Adrenal gland (tissue), 12 donors: Measurements from ENCODE around the gene PRM2. TPM values are rescaled to one million over a fixed set of nuclear protein-coding genes. Genes with fewer than 3 reads are reported as not detected.

Experiments
- DNase-seq, 7 donors: peaks; one replicate each; pipeline ENCODE4 v3.0.0-alpha.2; 2019 to 2020
- H3K27ac ChIP-seq, 5 donors: fragments of 200-600 bp; sonication (generic) in 4 of 5; 1 replicate in 3 of 5; 2 replicates in 2 of 5; pipeline versions ENCODE4 v1.5.1 to v1.8.0; 2016 to 2020; ENCODE audit warnings: mild to moderate bottlenecking in 1 of 5
- H3K27me3 ChIP-seq: fragments of 200-600 bp; 2 replicates; pipeline ENCODE4 v1.8.0; 2021
- H3K36me3 ChIP-seq, 2 donors: fragments of 200-600 bp; replicated peaks in 1 of 2; 1 replicate in 1 of 2; 2 replicates in 1 of 2; pipeline versions ENCODE4 v1.5.1 to v1.8.0; 2018 to 2022
- H3K4me1 ChIP-seq, 2 donors: fragments of 200-600 bp; replicated peaks in 1 of 2; 1 replicate in 1 of 2; 2 replicates in 1 of 2; pipeline versions ENCODE4 v1.5.1 to v1.8.0; 2018 to 2021
- H3K4me3 ChIP-seq, 4 donors: fragments of 200-600 bp; sonication (generic) in 3 of 4; one replicate each; pipeline ENCODE4 v1.5.1; 2016 to 2018
- H3K9me3 ChIP-seq, 3 donors: fragments of 200-600 bp; sonication (generic) in 1 of 3; replicated peaks in 1 of 3; 1 replicate in 2 of 3; 2 replicates in 1 of 3; pipeline versions ENCODE4 v1.5.1 to v1.8.0; 2016 to 2021
- CTCF ChIP-seq, 6 experiments: fragments of 450-650 bp in 4 of 6; fragments of 200-600 bp in 2 of 6; sonication (generic) in 1 of 6; IDR thresholded peaks; 1 replicate in 5 of 6; 2 replicates in 1 of 6; pipeline versions ENCODE4 v1.5.1 to v1.8.0; 2016 to 2021; ENCODE audit warnings: antibody characterized with exemption in 6 of 6, mild to moderate bottlenecking in 2 of 6, moderate library complexity in 1 of 6
- POLR2A ChIP-seq, 2 donors: fragments of 450-650 bp; IDR thresholded peaks; one replicate each; pipeline ENCODE4 v1.6.1; 2017; ENCODE audit warnings: antibody characterized with exemption in 2 of 2, mild to moderate bottlenecking in 2 of 2, moderate library complexity in 1 of 2
- WGBS, 4 donors: extraction: QIAGEN DNeasy Blood & Tissue Kit in 2 of 4; methylation state at CpG; one replicate each; pipeline versions ENCODE4 v1.1.5 to v1.1.7; 2013 to 2017; 5-methylcytosine and 5-hydroxymethylcytosine counted together
- intact Hi-C, 2 donors: fragments of 100-400 bp; cut with DNase I; formaldehyde crosslinking; loops; one replicate each; pipeline versions ENCODE4 v1.14.1 to v1.15.0; 2022 to 2023
- polyA plus RNA-seq, 3 donors: library from polyadenylated mRNA; stranded (reverse); fragments of 200-250 nt in 2 of 3; fragments of 350-450 nt in 1 of 3; fragmentation: Illumina TruSeq in 1 of 3; extraction: RNeasy Lipid Tissue Mini Kit (QIAGEN cat#74804) in 1 of 3; gene quantifications; one replicate each; pipeline ENCODE4 v1.2.3, GENCODE V29; 2013 to 2014
- total RNA-seq, 9 donors: library from RNA; depleted of rRNA in 4 of 9; stranded (reverse); fragments of >200 nt in 4 of 9; fragments of 120-200 nt in 1 of 9; fragmentation: NEBNext Ultra II Directional in 1 of 9; extraction: Animal tissue kit (Norgen Biotek cat#: 25700) in 1 of 9; gene quantifications; one replicate each; pipeline versions ENCODE4 v1.1.0 to v1.2.4, GENCODE V29; 2013 to 2023
- donor health status: healthy with polysubstance abuse.
- donor health status: Bipolar disorder and iron deficiency.
- donor health status: DM: yes; HTN: yes; CAD: no.
- donor health status: DM: no; HTN: no; CAD: no.
- donor health status: DM: no; HTN: no; CAD: no.
- donor health status: DM: yes; HTN: yes; CAD: no.

PRM2 gene
- total and polyA plus RNA-seq, 12 donors: not detected

GRCh38 chr16:11239644-11240632, 36.3 kb downstream of the PRM2 start:
- 81 to 90% (median 85%) methylated on average over 9 to 10 of the region's 10 CpGs for WGBS, 4 donors
- H3K4me3 ChIP-seq: no peak overlapping the region

GRCh38 chr16:11238272-11239202, 37.7 kb downstream of the PRM2 start:
- Histone ChIP-seq H3K9me3 (no peaks in the 10 kb centered on the region), H3K4me1 (no peaks in the 10 kb centered on the region), H3K36me3 (no peaks in the 10 kb centered on the region), H3K27ac (no peak overlapping the region), H3K4me3 (no peak overlapping the region), H3K27me3 (no peaks in the 10 kb centered on the region)
- DNase-seq: no peak
- intact Hi-C loops: no loop called here
- WGBS, 4 donors: 92 to 98% (median 96%) methylated on average over 12 to 15 of the region's 15 CpGs
- no peak for TF ChIP-seq CTCF (IDR thresholded peaks at IDR 0.05)

More at GRCh38 chr16:11239644-11240632, 36.3 kb downstream of the PRM2 start:
- Histone ChIP-seq H3K4me1 (no peaks in the 10 kb centered on the region), H3K27me3 (no peaks in the 10 kb centered on the region), H3K9me3 (no peaks in the 10 kb centered on the region), H3K36me3 (no peaks in the 10 kb centered on the region), H3K27ac (no peak overlapping the region)
- intact Hi-C loops: loop anchor here in 1 of 2 donors (10.0 kb wide), 2 partner anchors 55 to 75 kb away; no protein-coding TSS in a partner anchor
- no peak for TF ChIP-seq CTCF (IDR thresholded peaks at IDR 0.05)
- no peak for TF ChIP-seq POLR2A (IDR thresholded peaks at IDR 0.05)
- DNase-seq: no peak

GRCh38 chr16:11236461-11237254, 39.6 kb downstream of the PRM2 start:
- peak in 2 of 7 donors; percentile 30 to 58 for DNase-seq
- H3K36me3 ChIP-seq: no peaks in the 10 kb centered on the region
- no peaks in the 10 kb centered on the region for H3K27me3 ChIP-seq
- intact Hi-C loops: no loop called here
- TF ChIP-seq POLR2A (IDR thresholded peaks at IDR 0.05) (no peak), CTCF (IDR thresholded peaks at IDR 0.05) (no peak)
- H3K9me3 ChIP-seq: no peaks in the 10 kb centered on the region
- 65 to 78% (median 75%) methylated on average over 10 of the region's 10 CpGs for WGBS, 4 donors
- H3K4me3 ChIP-seq: no peak overlapping the region
- no peak overlapping the region for H3K27ac ChIP-seq
- peaks cover 0 to 13% of the 10 kb centered on the region in 2 donors for H3K4me1 ChIP-seq
